NCI-H1930 (cell line): ENCODE results near the gene TSR1.

Source experiments
- DNase-seq, 2 experiments: peaks; one replicate each; lab custom pipeline; 2025; lab: John Stamatoyannopoulos, UW

The TSR1 gene

DNA sequence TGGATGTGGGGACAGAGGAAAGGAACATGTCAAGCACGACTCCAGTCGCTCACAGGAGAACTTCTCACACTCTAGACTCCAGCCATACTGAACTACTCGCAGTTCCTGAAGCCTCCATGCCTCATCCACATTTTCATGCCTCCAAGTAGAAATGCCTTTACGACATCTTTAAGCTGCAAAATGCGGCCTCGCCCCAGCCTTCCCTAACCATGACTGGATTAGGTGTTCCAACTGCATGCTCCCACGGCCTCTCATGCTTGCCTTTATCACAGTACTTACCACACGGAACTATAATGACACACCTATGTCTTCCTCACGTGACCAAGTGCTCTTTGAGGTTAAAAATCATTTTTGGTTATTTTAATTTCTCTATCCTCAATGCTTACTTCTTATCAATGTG, 56.5 kb downstream of the TSR1 start:
- DNase-seq: no peak

DNA sequence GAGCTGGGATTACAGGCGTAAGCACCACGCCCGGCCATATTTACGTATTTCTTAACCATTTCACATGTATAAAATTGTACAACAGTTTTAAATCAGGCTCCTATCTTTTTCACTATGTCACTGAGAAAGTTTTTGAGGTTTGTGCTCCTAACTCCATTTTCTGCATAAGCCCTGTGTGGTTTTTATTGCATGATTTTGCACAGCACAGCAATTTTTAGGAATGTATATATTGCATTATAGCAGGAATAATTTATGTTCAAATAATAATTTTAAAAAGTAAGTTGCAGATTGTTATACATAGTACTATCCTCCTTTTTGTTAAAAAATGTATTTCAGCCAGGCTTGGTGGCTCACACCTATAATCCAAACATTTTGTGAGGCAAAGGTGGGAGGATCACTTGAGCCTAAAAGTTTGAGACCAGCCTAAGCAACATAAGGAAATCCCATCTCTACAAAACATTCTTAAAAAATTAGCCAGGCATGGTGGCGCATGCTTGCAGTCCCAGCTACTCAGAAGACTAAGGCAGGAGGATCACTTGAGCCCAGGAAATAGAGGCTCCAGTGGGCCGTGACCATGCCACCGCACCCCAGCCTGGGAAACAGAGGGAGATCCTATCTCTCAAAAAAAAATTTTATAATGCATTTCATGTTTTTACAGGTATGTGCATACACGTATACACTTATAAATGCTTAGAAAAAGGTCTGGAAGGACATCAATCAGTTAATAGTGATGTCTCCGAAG, 58.7 kb downstream of the TSR1 start:
- no peak for DNase-seq

DNA sequence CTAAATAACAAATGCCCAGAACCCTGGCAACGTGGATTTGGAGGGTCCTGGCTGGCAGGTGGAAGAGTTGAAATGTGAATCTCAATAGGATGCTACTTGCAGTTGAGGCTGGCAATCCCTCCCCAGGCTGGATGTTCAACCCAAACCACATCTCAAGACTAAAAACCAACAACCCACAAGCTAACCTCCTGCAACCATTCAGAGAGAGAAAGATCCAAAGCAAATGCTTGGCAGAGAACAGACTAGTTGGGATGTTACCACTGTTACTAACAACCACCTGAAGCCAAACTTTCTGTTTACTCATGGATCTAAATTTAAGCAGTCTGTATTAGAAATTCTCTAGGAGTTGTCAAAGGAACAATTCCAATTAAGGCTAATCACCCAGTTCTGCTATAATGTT, 60.5 kb downstream of the TSR1 start:
- no peak for DNase-seq

DNA sequence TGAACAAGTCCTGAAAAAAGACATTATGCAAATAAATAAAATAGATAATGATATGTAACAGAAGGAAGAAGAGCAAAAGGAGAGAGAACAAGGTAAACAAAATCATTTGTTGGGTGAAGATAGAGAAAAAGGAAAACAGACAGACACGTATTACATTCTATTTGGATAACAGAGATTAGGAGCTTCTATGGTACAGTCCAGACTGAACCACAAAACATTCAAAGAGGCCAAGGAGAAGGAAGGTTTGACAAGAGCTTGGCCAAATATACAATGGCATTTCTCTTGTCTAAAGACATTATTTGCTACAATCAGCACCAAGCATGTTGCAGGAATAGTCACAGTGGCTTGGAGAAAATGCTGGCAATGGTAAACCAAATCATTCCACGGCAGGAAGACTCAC, 61.8 kb downstream of the TSR1 start:
- DNase-seq: no peak
